Smooth muscle cell (in vitro differentiated cells): Measurements from ENCODE around the gene ADAP1. TPM values are rescaled to one million over a fixed set of nuclear protein-coding genes. Genes with fewer than 3 reads are reported as not detected.

Experiments used
- DNase-seq: peaks from one replicate; lab custom pipeline; 2025; ENCODE audit not compliant: unreplicated experiment; lab: John Stamatoyannopoulos, UW
- H2AFZ ChIP-seq: fragments of 200-600 bp; sonication (generic); 2 replicates; pipeline ENCODE4 v1.6.0; 2016; ENCODE audit warnings: antibody characterized with exemption, low read depth, mild to moderate bottlenecking
- H3F3A ChIP-seq: fragments of 200-600 bp; sonication (generic); 2 replicates; pipeline ENCODE4 v1.6.0; 2017; ENCODE audit warnings: antibody characterized with exemption, low read depth
- H3K27ac ChIP-seq: fragments of 200-600 bp; sonication (generic); 2 replicates; pipeline ENCODE4 v1.5.1; 2016; ENCODE audit warnings: low read depth, mild to moderate bottlenecking
- H3K27me3 ChIP-seq: fragments of 200-600 bp; sonication (generic); 2 replicates; pipeline ENCODE4 v1.6.1; 2016; ENCODE audit warnings: low read depth, mild to moderate bottlenecking
- H3K36me3 ChIP-seq: fragments of 200-600 bp; sonication (generic); 2 replicates; pipeline ENCODE4 v1.5.1; 2016; ENCODE audit warnings: low read depth
- H3K4me1 ChIP-seq: fragments of 200-600 bp; sonication (generic); 2 replicates; pipeline ENCODE4 v1.5.1; 2016; ENCODE audit warnings: low read depth
- H3K4me2 ChIP-seq: fragments of 200-600 bp; sonication (generic); 2 replicates; pipeline ENCODE4 v1.6.0; 2016; ENCODE audit warnings: mild to moderate bottlenecking
- H3K4me3 ChIP-seq: fragments of 200-600 bp; sonication (generic); 2 replicates; pipeline ENCODE4 v1.5.1; 2016; ENCODE audit warnings: mild to moderate bottlenecking
- H3K79me2 ChIP-seq: fragments of 200-600 bp; sonication (generic); 2 replicates; pipeline ENCODE4 v1.6.0; 2016; ENCODE audit warnings: low read depth, mild to moderate bottlenecking
- H3K9ac ChIP-seq: fragments of 200-600 bp; sonication (generic); 2 replicates; pipeline ENCODE4 v1.6.0; 2016; ENCODE audit warnings: low read depth
- H3K9me3 ChIP-seq: fragments of 200-600 bp; sonication (generic); replicated peaks from 2 replicates; pipeline ENCODE4 v1.5.1; 2016; ENCODE audit warnings: low read depth
- H4K20me1 ChIP-seq: fragments of 200-600 bp; sonication (generic); 2 replicates; pipeline ENCODE4 v1.6.0; 2016; ENCODE audit warnings: low read depth
- WGBS: methylation state at CpG from one replicate; pipeline ENCODE4 v1.1.7; 2016; ENCODE audit warnings: low lambda C conversion rate; 5-methylcytosine and 5-hydroxymethylcytosine counted together
- polyA plus RNA-seq: library from polyadenylated mRNA; unstranded; fragments of >200 nt; fragmentation: Nextera tagmentation; extraction: Ambion mirVana; gene quantifications from 2 replicates; pipeline ENCODE4 v1.2.1, GENCODE V29; 2016
- total RNA-seq: library from RNA; depleted of rRNA; stranded (reverse); fragments of >200 nt; gene quantifications from 2 replicates; pipeline ENCODE4 v1.2.3, GENCODE V29; 2014
- TF ChIP-seq, protein P1 (sequence below): fragments of 200-600 bp; sonication (generic); IDR thresholded peaks from 2 replicates; pipeline ENCODE4 v1.5.1; 2017; ENCODE audit warnings: borderline replicate concordance, mild to moderate bottlenecking, antibody characterized with exemption; ENCODE audit not compliant: insufficient read depth, poor library complexity, severe bottlenecking

The ADAP1 gene
- total and polyA plus RNA-seq, 2 experiments from 2014 or later = 1.3 to 2.0 TPM

DNA sequence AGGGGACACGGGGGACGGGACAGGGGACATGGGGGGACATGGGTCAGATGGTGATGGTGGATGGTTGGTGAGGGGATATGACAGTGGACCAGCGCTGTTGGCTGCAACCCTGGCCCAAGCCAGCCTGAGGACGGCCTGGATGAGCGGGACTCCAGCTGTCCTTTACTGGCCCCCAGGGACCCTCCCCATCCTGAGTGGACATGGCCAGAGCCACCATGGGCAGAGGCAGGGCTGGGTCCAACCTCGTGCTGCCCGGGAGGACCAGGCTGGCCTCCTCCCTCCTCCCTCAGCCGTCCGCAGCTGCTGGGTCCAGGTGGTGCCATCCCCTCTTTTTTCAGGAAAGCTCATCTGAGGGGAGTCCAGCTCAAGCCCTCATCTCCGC is 47.7 kb downstream of the ADAP1 start:
- H3K9me3 ChIP-seq = no peaks in the 10 kb centered on the region
- no peaks in the 10 kb centered on the region for H4K20me1 ChIP-seq
- H3K4me1 ChIP-seq = no peaks in the 10 kb centered on the region
- H3F3A ChIP-seq = no peaks in the 10 kb centered on the region
- H3K27ac ChIP-seq = no peak overlapping the region
- no peak overlapping the region for H3K4me3 ChIP-seq
- no peaks in the 10 kb centered on the region for H3K36me3 ChIP-seq
- DNase-seq = no peak
- TF ChIP-seq, protein P1, sequence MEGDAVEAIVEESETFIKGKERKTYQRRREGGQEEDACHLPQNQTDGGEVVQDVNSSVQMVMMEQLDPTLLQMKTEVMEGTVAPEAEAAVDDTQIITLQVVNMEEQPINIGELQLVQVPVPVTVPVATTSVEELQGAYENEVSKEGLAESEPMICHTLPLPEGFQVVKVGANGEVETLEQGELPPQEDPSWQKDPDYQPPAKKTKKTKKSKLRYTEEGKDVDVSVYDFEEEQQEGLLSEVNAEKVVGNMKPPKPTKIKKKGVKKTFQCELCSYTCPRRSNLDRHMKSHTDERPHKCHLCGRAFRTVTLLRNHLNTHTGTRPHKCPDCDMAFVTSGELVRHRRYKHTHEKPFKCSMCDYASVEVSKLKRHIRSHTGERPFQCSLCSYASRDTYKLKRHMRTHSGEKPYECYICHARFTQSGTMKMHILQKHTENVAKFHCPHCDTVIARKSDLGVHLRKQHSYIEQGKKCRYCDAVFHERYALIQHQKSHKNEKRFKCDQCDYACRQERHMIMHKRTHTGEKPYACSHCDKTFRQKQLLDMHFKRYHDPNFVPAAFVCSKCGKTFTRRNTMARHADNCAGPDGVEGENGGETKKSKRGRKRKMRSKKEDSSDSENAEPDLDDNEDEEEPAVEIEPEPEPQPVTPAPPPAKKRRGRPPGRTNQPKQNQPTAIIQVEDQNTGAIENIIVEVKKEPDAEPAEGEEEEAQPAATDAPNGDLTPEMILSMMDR = no peak
- H3K27me3 ChIP-seq = peaks cover 23% of the 10 kb centered on the region
- no peaks in the 10 kb centered on the region for H3K79me2 ChIP-seq
- no peak overlapping the region for H3K9ac ChIP-seq
- WGBS = 80% methylated on average over 9 of the region's 10 CpGs
- no peak overlapping the region for H2AFZ ChIP-seq
- H3K4me2 ChIP-seq = no peak overlapping the region

DNA sequence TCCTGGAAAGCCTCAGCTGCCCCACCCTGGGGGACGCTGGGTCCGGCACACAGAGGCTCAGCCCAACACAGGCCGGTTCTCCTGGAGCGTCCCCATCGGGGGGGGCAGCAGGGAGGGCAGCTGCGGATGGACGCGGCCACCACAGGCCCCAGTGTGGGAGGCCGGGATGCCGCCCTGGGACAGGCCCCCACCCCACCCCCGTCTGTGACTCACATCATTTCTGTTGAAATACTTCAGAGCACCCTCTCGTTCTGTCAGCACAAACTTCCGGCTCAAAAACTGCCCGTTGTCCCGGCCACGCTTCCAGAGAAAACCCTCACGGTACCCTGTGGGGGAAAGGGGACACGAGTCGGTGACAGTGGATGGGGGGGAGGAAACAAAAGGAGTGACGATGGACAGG is 49.6 kb downstream of the ADAP1 start:
- Histone ChIP-seq H3K4me3 (no peak overlapping the region), H3K79me2 (no peaks in the 10 kb centered on the region), H4K20me1 (no peaks in the 10 kb centered on the region), H2AFZ (no peak overlapping the region), H3K27ac (no peak overlapping the region), H3K27me3 (peaks cover 23% of the 10 kb centered on the region), H3K4me2 (peak overlapping the region; percentile 58), H3K9me3 (no peaks in the 10 kb centered on the region), H3F3A (no peaks in the 10 kb centered on the region), H3K9ac (no peak overlapping the region), H3K4me1 (no peaks in the 10 kb centered on the region), H3K36me3 (no peaks in the 10 kb centered on the region)
- no peak for DNase-seq
- TF ChIP-seq, protein P1 = no peak
- WGBS = 42% methylated on average over 15 of the region's 20 CpGs

DNA sequence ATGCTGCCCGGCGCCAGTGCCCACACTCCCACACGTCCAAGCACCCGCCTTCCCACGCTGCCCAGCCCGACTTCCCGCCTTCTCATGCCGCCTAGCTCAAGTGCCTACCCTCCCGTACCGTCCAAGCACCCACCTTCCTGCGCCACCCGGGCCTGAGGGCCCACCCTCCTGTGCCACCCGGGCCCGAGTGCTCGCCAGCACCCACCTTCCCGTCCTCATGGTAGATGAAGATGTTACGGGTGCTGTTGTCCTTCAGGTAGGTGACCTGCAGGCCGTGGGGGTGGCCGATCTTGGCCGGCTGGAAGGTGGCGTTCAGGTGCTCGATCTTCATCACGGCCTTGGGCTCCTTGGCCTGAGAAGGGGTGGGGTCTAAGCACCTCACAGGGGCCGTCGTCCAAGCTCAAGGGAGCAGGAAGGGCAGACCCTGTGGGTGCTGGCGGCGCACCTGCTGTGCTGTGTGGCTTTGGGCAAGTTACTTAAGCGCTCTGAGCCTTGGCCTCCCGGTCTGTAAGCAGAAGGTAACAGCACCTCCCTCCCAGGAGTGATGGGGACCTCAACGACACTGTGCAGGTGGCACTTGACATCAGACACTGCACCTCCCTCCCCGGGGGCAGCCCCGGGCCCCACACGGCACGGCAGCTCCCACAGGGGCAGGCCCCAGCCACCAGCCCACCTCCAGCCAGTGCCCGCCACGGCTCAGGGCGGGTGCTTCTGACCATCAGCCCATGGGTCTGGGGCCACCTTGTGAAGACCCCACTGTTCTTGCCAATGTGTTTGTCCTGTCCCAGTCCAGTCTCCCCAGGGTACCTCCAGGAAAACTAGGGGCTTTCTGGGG is 50.3 kb downstream of the ADAP1 start:
- Histone ChIP-seq H3K4me1 (no peaks in the 10 kb centered on the region), H3K9ac (no peak overlapping the region), H4K20me1 (no peaks in the 10 kb centered on the region), H3K36me3 (no peaks in the 10 kb centered on the region), H3K27ac (no peak overlapping the region), H3K27me3 (peaks cover 18% of the 10 kb centered on the region), H2AFZ (no peak overlapping the region), H3K4me2 (peak overlapping the region; percentile 58), H3K79me2 (no peaks in the 10 kb centered on the region), H3F3A (no peaks in the 10 kb centered on the region), H3K9me3 (no peaks in the 10 kb centered on the region), H3K4me3 (no peak overlapping the region)
- DNase-seq = no peak
- 96% methylated on average over 36 of the region's 37 CpGs for WGBS
- TF ChIP-seq, protein P1 = no peak

DNA sequence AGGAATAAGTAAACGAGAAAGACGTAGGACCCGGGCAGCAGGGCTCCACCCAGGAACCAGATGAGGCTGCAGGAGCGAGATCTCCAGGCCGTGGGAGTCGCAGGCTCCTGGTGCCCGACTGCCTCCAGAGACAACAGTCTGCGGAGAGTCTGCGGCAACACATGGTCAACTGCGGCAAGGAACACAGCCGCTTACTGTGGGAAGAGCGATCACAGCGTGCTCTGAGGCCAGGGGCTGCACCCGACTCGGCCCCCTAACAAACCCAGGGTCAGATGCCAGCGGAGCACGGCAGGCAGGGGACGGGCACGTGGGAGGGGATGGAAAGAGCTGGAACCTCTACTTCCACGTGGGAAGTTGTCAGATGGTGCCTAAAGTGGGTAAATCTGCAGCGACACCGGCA is 51.5 kb downstream of the ADAP1 start:
- H4K20me1 ChIP-seq = no peaks in the 10 kb centered on the region
- no peak overlapping the region for H3K9ac ChIP-seq
- H3K36me3 ChIP-seq = no peaks in the 10 kb centered on the region
- no peak for DNase-seq
- no peaks in the 10 kb centered on the region for H3F3A ChIP-seq
- no peak overlapping the region for H3K4me3 ChIP-seq
- peaks cover 18% of the 10 kb centered on the region for H3K27me3 ChIP-seq
- no peak overlapping the region for H2AFZ ChIP-seq
- no peak overlapping the region for H3K4me2 ChIP-seq
- no peak overlapping the region for H3K27ac ChIP-seq
- no peaks in the 10 kb centered on the region for H3K79me2 ChIP-seq
- H3K4me1 ChIP-seq = no peaks in the 10 kb centered on the region
- 94% methylated on average over 22 of the region's 22 CpGs for WGBS
- no peaks in the 10 kb centered on the region for H3K9me3 ChIP-seq
- TF ChIP-seq, protein P1 = no peak
